Right lobe of liver (tissue), 6 donors: ENCODE results near the gene ARL13A. TPM values are rescaled to one million over a fixed set of nuclear protein-coding genes. Genes with fewer than 3 reads are reported as not detected.
"Not testable (repeated sequence)": the region's sequence is repeated elsewhere in the genome, so short reads cannot be mapped to it uniquely, and the experiment has no call there.

Experiments
- ATAC-seq, 4 donors: fragments of 200-7000 bp; cut with Tn5 transposase; one replicate each; pipeline ENCODE4 v1.9.1; 2020; ENCODE audit warnings: mild to moderate bottlenecking in 4 of 4, moderate library complexity in 4 of 4
- DNase-seq, 3 donors: peaks; one replicate each; pipeline ENCODE4 v3.0.0-alpha.2; 2020
- H3K27ac ChIP-seq, 3 donors: fragments of 200-600 bp; one replicate each; pipeline ENCODE4 v1.8.0; 2022
- H3K27me3 ChIP-seq, 2 donors: fragments of 200-600 bp; one replicate each; pipeline ENCODE4 v1.8.0; 2022
- H3K36me3 ChIP-seq, 4 donors: fragments of 200-600 bp; sonication (generic) in 1 of 4; one replicate each; pipeline versions ENCODE4 v1.5.1 to v1.8.0; 2017 to 2022; ENCODE audit warnings: control low read depth in 1 of 4
- H3K4me1 ChIP-seq, 4 donors: fragments of 200-600 bp; sonication (generic) in 1 of 4; one replicate each; pipeline versions ENCODE4 v1.5.1 to v1.8.0; 2017 to 2022; ENCODE audit warnings: control low read depth in 1 of 4
- H3K4me3 ChIP-seq, 3 donors: fragments of 200-600 bp; one replicate each; pipeline ENCODE4 v1.8.0; 2022
- H3K9me3 ChIP-seq, 4 donors: fragments of 200-600 bp; sonication (generic) in 1 of 4; one replicate each; pipeline versions ENCODE4 v1.5.1 to v1.8.0; 2017 to 2022; ENCODE audit warnings: control low read depth in 1 of 4
- POLR2A ChIP-seq: fragments of 450-650 bp; IDR thresholded peaks from one replicate; pipeline ENCODE4 v1.6.1; 2017; ENCODE audit warnings: antibody characterized with exemption, mild to moderate bottlenecking
- WGBS: methylation state at CpG from one replicate; pipeline ENCODE4 v1.1.6; 2018; ENCODE audit warnings: low coverage, low lambda C conversion rate; ENCODE audit not compliant: insufficient coverage; ENCODE audit errors: missing lambda C conversion rate; 5-methylcytosine and 5-hydroxymethylcytosine counted together
- intact Hi-C, 2 donors: fragments of 100-400 bp; cut with DNase I; formaldehyde crosslinking; loops; one replicate each; pipeline versions ENCODE4 v1.11.2 to v1.14.1; 2022
- total RNA-seq, 6 experiments: library from RNA; depleted of rRNA in 2 of 6; stranded (reverse); fragments of >200 nt in 2 of 6; fragmentation: NEBNext Ultra II Directional in 3 of 6; extraction: Animal tissue kit (Norgen Biotek cat#: 25700) in 3 of 6; gene quantifications; one replicate each; pipeline versions ENCODE4 v1.1.0 to v1.2.4, GENCODE V29; 2016 to 2023
- TF ChIP-seq, protein P1 (sequence below), 4 donors: fragments of 200-600 bp in 3 of 4; fragments of 450-650 bp in 1 of 4; IDR thresholded peaks; one replicate each; pipeline versions ENCODE4 v1.5.1 to v1.8.0; 2016 to 2022; ENCODE audit warnings: antibody characterized with exemption in 4 of 4, mild to moderate bottlenecking in 2 of 4
- donor health status: DM: no; HTN: yes; CAD: no.
- donor health status: DM: no; HTN: no; CAD: no.
- donor health status: DM: no; HTN: no; CAD: no.
- donor health status: DM: no; HTN: yes; CAD: no.
- donor health status: DM: no; HTN: yes; CAD: no.

Gene ARL13A
- total RNA-seq, 6 experiments from 2014 or later, result not detected

GRCh38 chrX:100994352-100995281, 25.1 kb downstream of the ARL13A start:
- Histone ChIP-seq H3K4me1 (no peaks in the 10 kb centered on the region), H3K9me3 (no peaks in the 10 kb centered on the region), H3K27ac (no peak overlapping the region), H3K4me3 (no peak overlapping the region), H3K27me3 (no peaks in the 10 kb centered on the region), H3K36me3 (no peaks in the 10 kb centered on the region)
- TF ChIP-seq, protein P1, sequence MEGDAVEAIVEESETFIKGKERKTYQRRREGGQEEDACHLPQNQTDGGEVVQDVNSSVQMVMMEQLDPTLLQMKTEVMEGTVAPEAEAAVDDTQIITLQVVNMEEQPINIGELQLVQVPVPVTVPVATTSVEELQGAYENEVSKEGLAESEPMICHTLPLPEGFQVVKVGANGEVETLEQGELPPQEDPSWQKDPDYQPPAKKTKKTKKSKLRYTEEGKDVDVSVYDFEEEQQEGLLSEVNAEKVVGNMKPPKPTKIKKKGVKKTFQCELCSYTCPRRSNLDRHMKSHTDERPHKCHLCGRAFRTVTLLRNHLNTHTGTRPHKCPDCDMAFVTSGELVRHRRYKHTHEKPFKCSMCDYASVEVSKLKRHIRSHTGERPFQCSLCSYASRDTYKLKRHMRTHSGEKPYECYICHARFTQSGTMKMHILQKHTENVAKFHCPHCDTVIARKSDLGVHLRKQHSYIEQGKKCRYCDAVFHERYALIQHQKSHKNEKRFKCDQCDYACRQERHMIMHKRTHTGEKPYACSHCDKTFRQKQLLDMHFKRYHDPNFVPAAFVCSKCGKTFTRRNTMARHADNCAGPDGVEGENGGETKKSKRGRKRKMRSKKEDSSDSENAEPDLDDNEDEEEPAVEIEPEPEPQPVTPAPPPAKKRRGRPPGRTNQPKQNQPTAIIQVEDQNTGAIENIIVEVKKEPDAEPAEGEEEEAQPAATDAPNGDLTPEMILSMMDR (IDR thresholded peaks at IDR 0.05), result no peak
- no peak for TF ChIP-seq POLR2A
- DNase-seq, result no peak
- 63% methylated on average over 4 of the region's 5 CpGs for WGBS
- intact Hi-C loops, result no loop called here
- ATAC-seq, result peak in 2 of 4 donors; percentile 48 to 97

DNA sequence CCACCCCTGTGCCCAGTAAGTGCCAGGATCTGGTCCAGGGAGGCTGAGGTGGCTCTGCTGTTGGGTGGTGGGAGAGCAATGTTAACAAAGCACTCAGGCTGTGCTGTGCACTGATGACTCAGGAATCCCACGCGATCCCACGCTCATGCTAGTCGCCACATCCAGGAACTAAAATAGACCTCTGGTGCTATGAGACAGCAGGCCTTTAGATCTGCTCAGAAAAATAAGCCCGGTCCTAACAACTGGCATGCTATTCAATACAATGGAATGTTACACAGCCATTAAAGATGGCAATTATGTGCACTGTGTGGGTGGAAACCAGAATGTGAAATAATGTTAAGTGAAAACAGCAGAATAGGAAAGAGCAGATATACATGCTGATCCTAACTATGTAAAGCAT, 26.0 kb downstream of the ARL13A start:
- TF ChIP-seq POLR2A, result no peak
- TF ChIP-seq, protein P1 (IDR thresholded peaks at IDR 0.05), result no peak
- Histone ChIP-seq H3K36me3 (no peaks in the 10 kb centered on the region), H3K9me3 (no peaks in the 10 kb centered on the region), H3K27ac (no peak overlapping the region), H3K27me3 (no peaks in the 10 kb centered on the region), H3K4me1 (no peaks in the 10 kb centered on the region), H3K4me3 (no peak overlapping the region)
- DNase-seq, result no peak
- intact Hi-C loops, result no loop called here
- ATAC-seq, result no peak
- WGBS, result 79% methylated on average over 2 of the region's 5 CpGs

DNA sequence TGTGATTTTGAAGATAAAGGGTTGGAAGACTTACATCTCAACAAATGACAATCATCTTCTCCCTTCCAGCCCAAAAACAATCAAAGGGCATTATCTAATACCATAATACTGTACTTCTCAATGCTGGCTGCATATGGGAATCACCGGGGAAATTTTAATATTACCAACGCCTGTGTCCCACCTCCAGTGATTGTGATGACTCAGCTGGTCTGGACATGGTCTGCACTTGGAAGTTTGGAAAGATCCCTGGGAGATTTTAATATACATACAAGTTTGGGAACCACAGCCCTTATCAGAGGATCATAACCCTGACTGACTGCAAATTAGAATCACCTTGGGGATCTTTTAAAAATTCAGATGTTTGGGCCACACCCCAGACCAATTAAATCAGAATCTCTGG, 29.9 kb downstream of the ARL13A start:
- H3K4me3 ChIP-seq, result no peak overlapping the region
- no peaks in the 10 kb centered on the region for H3K36me3 ChIP-seq
- no peak for TF ChIP-seq POLR2A
- TF ChIP-seq, protein P1 (IDR thresholded peaks at IDR 0.05), result no peak
- no peaks in the 10 kb centered on the region for H3K4me1 ChIP-seq
- DNase-seq (no peak), ATAC-seq (no peak)
- intact Hi-C loops, result no loop called here
- H3K9me3 ChIP-seq, result no peaks in the 10 kb centered on the region
- no peaks in the 10 kb centered on the region for H3K27me3 ChIP-seq
- no peak overlapping the region for H3K27ac ChIP-seq
- WGBS, result 74% methylated on average over 2 of the region's 2 CpGs

- H3K36me3 ChIP-seq, result peaks cover 0 to 18% (median 0%) of the 10 kb centered on the region in 4 donors
- no peaks in the 10 kb centered on the region for H3K27me3 ChIP-seq
- TF ChIP-seq, protein P1 (IDR thresholded peaks at IDR 0.05), result no peak
- no peak for TF ChIP-seq POLR2A
- H3K4me1 ChIP-seq, result no peaks in the 10 kb centered on the region
- DNase-seq (no peak), ATAC-seq (no peak)
- no peaks in the 10 kb centered on the region for H3K9me3 ChIP-seq
- no peak overlapping the region for H3K4me3 ChIP-seq
- H3K27ac ChIP-seq, result no peak overlapping the region
- intact Hi-C loops, result no loop called here
Observed at GRCh38 chrX:101009090-101009489, 39.6 kb downstream of the ARL13A start.

- DNase-seq, H3K27me3 ChIP-seq, ATAC-seq, H3K9me3 ChIP-seq, H3K4me1 ChIP-seq, H3K4me3 ChIP-seq, H3K27ac ChIP-seq, intact Hi-C loops: not testable (repeated sequence)
- H3K36me3 ChIP-seq, result peaks cover 0 to 19% (median 0%) of the 10 kb centered on the region in 4 donors
- 93% methylated on average over 1 of the region's 1 CpG for WGBS
Observed at GRCh38 chrX:101012031-101012430, 42.5 kb downstream of the ARL13A start.
